SK-N-SH treated with all-trans-retinoic acid at 6 μM for 48 hours (cell line): Measurements from ENCODE around the gene CGB2.

Experiments used
- ARNTL ChIP-seq: fragments of 450-650 bp; formaldehyde crosslinking; IDR thresholded peaks from 2 replicates; pipeline ENCODE4 v1.5.0; 2020; ENCODE audit warnings: low read depth, mild to moderate bottlenecking, moderate library complexity, borderline replicate concordance
- BACH2 ChIP-seq: fragments of 250-450 bp; sonication (Bioruptor Pico); IDR thresholded peaks from 2 replicates; pipeline ENCODE4 v1.9.0; 2021; ENCODE audit warnings: mild to moderate bottlenecking, borderline replicate concordance
- CREB5 ChIP-seq: fragments of 250-450 bp; sonication (Bioruptor Pico); IDR thresholded peaks from 2 replicates; pipeline ENCODE4 v1.5.1; 2020; ENCODE audit warnings: low read depth, mild to moderate bottlenecking, moderate library complexity
- ESRRG ChIP-seq: fragments of 250-450 bp; sonication (Bioruptor Pico); IDR thresholded peaks from 2 replicates; pipeline ENCODE4 v1.6.1; 2021; ENCODE audit warnings: mild to moderate bottlenecking
- ISL1 ChIP-seq: fragments of 250-450 bp; sonication (Bioruptor Pico); IDR thresholded peaks from 2 replicates; pipeline ENCODE4 v2.1.2; 2022; ENCODE audit warnings: mild to moderate bottlenecking, moderate library complexity
- OSR1 ChIP-seq: fragments of 250-450 bp; sonication (Bioruptor Pico); IDR thresholded peaks from 2 replicates; pipeline ENCODE4 v1.8.0; 2022; ENCODE audit warnings: moderate library complexity, mild to moderate bottlenecking, inconsistent platforms
- TSHZ2 ChIP-seq: fragments of 250-450 bp; sonication (Bioruptor Pico); IDR thresholded peaks from 2 replicates; pipeline ENCODE4 v1.5.0; 2020; ENCODE audit warnings: mild to moderate bottlenecking, moderate library complexity
- ZFP3 ChIP-seq: fragments of 250-450 bp; sonication (Bioruptor Pico); IDR thresholded peaks from 2 replicates; pipeline ENCODE4 v1.5.0; 2020; ENCODE audit warnings: mild to moderate bottlenecking, moderate library complexity
- ZFP30 ChIP-seq: fragments of 450-650 bp; formaldehyde crosslinking; IDR thresholded peaks from 2 replicates; pipeline ENCODE4 v1.5.0; 2022; ENCODE audit warnings: mild to moderate bottlenecking, moderate library complexity
- ZNF8 ChIP-seq: fragments of 450-650 bp; formaldehyde crosslinking; IDR thresholded peaks from 2 replicates; pipeline ENCODE4 v1.5.0; 2020; ENCODE audit warnings: mild to moderate bottlenecking, moderate library complexity

DNA sequence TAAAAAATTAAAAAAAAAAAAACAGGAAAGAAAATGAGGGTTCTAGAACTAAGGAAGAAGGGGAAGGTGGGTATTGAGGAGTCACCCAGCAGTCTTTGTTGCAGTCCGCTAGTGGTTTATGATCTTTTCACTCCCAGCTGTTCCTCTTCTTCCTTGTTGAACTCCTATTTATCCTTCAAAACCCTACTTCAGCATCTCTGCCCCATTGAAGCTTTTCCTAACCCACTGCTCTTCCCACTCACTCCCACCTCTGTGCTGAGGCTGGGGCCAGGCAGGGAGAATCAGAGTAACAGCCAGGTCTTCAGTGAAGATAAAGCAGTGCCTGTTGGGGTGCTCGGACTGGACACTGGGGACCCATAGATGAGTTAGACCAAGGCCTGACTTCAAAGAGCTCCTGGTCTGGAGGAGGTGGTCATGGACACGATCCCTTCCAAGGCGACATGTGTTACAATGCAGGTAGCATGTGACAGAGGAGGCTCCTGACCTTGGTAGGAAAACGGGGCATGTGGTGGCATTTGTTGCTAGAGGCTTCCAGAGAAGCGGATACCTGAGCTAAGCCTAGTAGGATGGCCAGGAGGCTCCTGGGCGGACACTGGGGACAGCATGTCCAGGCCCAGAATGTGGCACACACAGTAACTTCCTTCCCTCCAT lies 26.6 kb upstream of the CGB2 start:
- no peak for TF ChIP-seq ZNF8
- TF ChIP-seq ZFP3 (CRISPR knock-in tag) = peak; percentile 97
- TF ChIP-seq TSHZ2 (CRISPR knock-in tag) = no peak
- no peak for TF ChIP-seq BACH2
- TF ChIP-seq ZFP30 (CRISPR knock-in tag) = no peak
- no peak for TF ChIP-seq OSR1 (CRISPR knock-in tag)
- TF ChIP-seq ISL1 (CRISPR knock-in tag) = no peak
- no peak for TF ChIP-seq ESRRG (CRISPR knock-in tag)
- TF ChIP-seq CREB5 (CRISPR knock-in tag) = no peak
- no peak for TF ChIP-seq ARNTL (CRISPR knock-in tag)
